ENCODE data around the gene FIG4. TPM values are rescaled to one million over a fixed set of nuclear protein-coding genes. Genes with fewer than 3 reads are reported as not detected.
"Not testable (repeated sequence)": the region's sequence is repeated elsewhere in the genome, so short reads cannot be mapped to it uniquely, and the experiment has no call there.

FIG4 gene
- polyA plus RNA-seq, 1 donor from 2014 or later, result 35.4 TPM

- Histone ChIP-seq H3K27me3 (ENCODE audit: insufficient read depth, low read depth, low read length) (no peaks in the 10 kb centered on the region), H2AFZ (ENCODE audit: low read depth, low read length) (no peak overlapping the region), H3K36me3 (ENCODE audit: insufficient read depth, low read length) (no peaks in the 10 kb centered on the region), H3K27ac (ENCODE audit: low read length) (no peak overlapping the region), H3F3A (ENCODE audit: insufficient read depth, low read length, poor library complexity, severe bottlenecking) (no peaks in the 10 kb centered on the region), H3K4me2 (ENCODE audit: low read length) (no peak overlapping the region), H3K9ac (ENCODE audit: low read length) (no peak overlapping the region), H3K9me3 (ENCODE audit: low read length) (no peaks in the 10 kb centered on the region), H3K9me2 (ENCODE audit: insufficient read depth, low read length) (no peaks in the 10 kb centered on the region), H3K79me2 (replicated peaks; ENCODE audit: insufficient read depth, low read length) (no peaks in the 10 kb centered on the region), H3K4me3 (ENCODE audit: low read length) (no peak overlapping the region), H4K20me1 (ENCODE audit: insufficient read depth) (no peaks in the 10 kb centered on the region)
- TF ChIP-seq, protein P1, sequence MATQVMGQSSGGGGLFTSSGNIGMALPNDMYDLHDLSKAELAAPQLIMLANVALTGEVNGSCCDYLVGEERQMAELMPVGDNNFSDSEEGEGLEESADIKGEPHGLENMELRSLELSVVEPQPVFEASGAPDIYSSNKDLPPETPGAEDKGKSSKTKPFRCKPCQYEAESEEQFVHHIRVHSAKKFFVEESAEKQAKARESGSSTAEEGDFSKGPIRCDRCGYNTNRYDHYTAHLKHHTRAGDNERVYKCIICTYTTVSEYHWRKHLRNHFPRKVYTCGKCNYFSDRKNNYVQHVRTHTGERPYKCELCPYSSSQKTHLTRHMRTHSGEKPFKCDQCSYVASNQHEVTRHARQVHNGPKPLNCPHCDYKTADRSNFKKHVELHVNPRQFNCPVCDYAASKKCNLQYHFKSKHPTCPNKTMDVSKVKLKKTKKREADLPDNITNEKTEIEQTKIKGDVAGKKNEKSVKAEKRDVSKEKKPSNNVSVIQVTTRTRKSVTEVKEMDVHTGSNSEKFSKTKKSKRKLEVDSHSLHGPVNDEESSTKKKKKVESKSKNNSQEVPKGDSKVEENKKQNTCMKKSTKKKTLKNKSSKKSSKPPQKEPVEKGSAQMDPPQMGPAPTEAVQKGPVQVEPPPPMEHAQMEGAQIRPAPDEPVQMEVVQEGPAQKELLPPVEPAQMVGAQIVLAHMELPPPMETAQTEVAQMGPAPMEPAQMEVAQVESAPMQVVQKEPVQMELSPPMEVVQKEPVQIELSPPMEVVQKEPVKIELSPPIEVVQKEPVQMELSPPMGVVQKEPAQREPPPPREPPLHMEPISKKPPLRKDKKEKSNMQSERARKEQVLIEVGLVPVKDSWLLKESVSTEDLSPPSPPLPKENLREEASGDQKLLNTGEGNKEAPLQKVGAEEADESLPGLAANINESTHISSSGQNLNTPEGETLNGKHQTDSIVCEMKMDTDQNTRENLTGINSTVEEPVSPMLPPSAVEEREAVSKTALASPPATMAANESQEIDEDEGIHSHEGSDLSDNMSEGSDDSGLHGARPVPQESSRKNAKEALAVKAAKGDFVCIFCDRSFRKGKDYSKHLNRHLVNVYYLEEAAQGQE (IDR thresholded peaks at IDR 0.05; ENCODE audit: borderline replicate concordance), result no peak
- no peak for TF ChIP-seq RAD21 (conservative IDR thresholded peaks at IDR 0.05)
- no peak for TF ChIP-seq CTCF (IDR thresholded peaks at IDR 0.05; ENCODE audit: poor library complexity, severe bottlenecking)
- TF ChIP-seq TAF1 (IDR thresholded peaks at IDR 0.05; ENCODE audit: low read depth), result no peak
- TF ChIP-seq SMC3 (conservative IDR thresholded peaks at IDR 0.05; ENCODE audit: poor library complexity), result no peak
- TF ChIP-seq MXI1 (conservative IDR thresholded peaks at IDR 0.05; ENCODE audit: poor library complexity, severe bottlenecking), result no peak
- TF ChIP-seq EZH2 (IDR thresholded peaks at IDR 0.05; ENCODE audit: borderline replicate concordance, insufficient read depth, low read length, poor library complexity, severe bottlenecking), result no peak
- TF ChIP-seq EP300 (conservative IDR thresholded peaks at IDR 0.05; ENCODE audit: poor library complexity, severe bottlenecking), result no peak
- no peak for TF ChIP-seq POLR2AphosphoS5 (IDR thresholded peaks at IDR 0.05)
Observed at GRCh38 chr6:109867970-109868358, 176.9 kb downstream of the FIG4 start.

DNA sequence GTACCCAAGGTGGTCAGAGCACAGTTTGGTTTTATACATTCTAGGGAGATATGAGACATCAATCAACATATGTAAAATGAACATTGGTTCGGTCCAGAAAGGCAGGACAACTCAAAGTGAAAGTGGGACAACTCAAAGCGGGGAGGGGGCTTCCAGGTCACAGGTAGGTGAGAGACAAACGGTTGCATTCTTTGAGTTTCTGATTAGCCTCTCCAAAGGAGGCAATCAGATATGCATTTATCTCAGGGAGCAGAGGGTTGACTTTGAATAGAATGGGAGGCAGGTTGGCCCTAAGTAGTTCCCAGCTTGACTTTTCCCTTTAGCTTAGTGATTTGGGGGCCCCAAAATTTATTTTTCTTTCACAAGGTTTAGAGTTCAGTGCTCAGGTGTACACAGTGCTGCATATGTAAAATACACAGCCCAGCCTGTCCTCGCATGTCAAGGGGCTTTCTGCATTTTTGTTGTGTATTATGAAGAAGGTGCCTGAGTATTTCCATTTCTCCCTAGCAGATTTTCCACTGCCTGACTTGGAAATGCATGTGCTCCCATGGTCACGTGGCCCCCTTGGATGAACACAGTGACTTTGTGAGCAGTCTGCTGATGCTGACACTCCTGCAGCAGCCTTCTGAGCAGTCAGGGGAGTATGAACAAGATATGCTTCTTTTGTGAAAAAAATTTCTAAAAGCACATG, 178.4 kb downstream of the FIG4 start:
- H3K27ac ChIP-seq (ENCODE audit: low read length); H2AFZ ChIP-seq (ENCODE audit: low read depth, low read length); H3K36me3 ChIP-seq (ENCODE audit: insufficient read depth, low read length); H3K9me2 ChIP-seq (ENCODE audit: insufficient read depth, low read length); H3K79me2 ChIP-seq (replicated peaks; ENCODE audit: insufficient read depth, low read length); H3F3A ChIP-seq (ENCODE audit: insufficient read depth, low read length, poor library complexity, severe bottlenecking); H3K4me2 ChIP-seq (ENCODE audit: low read length); H3K27me3 ChIP-seq (ENCODE audit: insufficient read depth, low read depth, low read length); H4K20me1 ChIP-seq (ENCODE audit: insufficient read depth); H3K4me3 ChIP-seq (ENCODE audit: low read length); H3K9me3 ChIP-seq (ENCODE audit: low read length); H3K9ac ChIP-seq (ENCODE audit: low read length): not testable (repeated sequence)

- no peaks in the 10 kb centered on the region for H3K27me3 ChIP-seq (ENCODE audit: insufficient read depth, low read depth, low read length)
- H3K4me2 ChIP-seq (ENCODE audit: low read length), result no peak overlapping the region
- no peak overlapping the region for H3K9ac ChIP-seq (ENCODE audit: low read length)
- TF ChIP-seq RAD21 (conservative IDR thresholded peaks at IDR 0.05) (no peak), SMC3 (conservative IDR thresholded peaks at IDR 0.05; ENCODE audit: poor library complexity) (no peak), MXI1 (conservative IDR thresholded peaks at IDR 0.05; ENCODE audit: poor library complexity, severe bottlenecking) (no peak), TAF1 (IDR thresholded peaks at IDR 0.05; ENCODE audit: low read depth) (no peak), CTCF (IDR thresholded peaks at IDR 0.05; ENCODE audit: poor library complexity, severe bottlenecking) (no peak), EZH2 (IDR thresholded peaks at IDR 0.05; ENCODE audit: borderline replicate concordance, insufficient read depth, low read length, poor library complexity, severe bottlenecking) (no peak), POLR2AphosphoS5 (IDR thresholded peaks at IDR 0.05) (no peak), EP300 (conservative IDR thresholded peaks at IDR 0.05; ENCODE audit: poor library complexity, severe bottlenecking) (no peak)
- TF ChIP-seq, protein P1 (IDR thresholded peaks at IDR 0.05; ENCODE audit: borderline replicate concordance), result no peak
- no peak overlapping the region for H2AFZ ChIP-seq (ENCODE audit: low read depth, low read length)
- H3K27ac ChIP-seq (ENCODE audit: low read length), result no peak overlapping the region
- no peaks in the 10 kb centered on the region for H4K20me1 ChIP-seq (ENCODE audit: insufficient read depth)
- no peak overlapping the region for H3K4me3 ChIP-seq (ENCODE audit: low read length)
- H3K9me2 ChIP-seq (ENCODE audit: insufficient read depth, low read length), result no peaks in the 10 kb centered on the region
- H3K79me2 ChIP-seq (replicated peaks; ENCODE audit: insufficient read depth, low read length), result no peaks in the 10 kb centered on the region
- H3K36me3 ChIP-seq (ENCODE audit: insufficient read depth, low read length), result no peaks in the 10 kb centered on the region
- no peaks in the 10 kb centered on the region for H3K9me3 ChIP-seq (ENCODE audit: low read length)
- H3F3A ChIP-seq (ENCODE audit: insufficient read depth, low read length, poor library complexity, severe bottlenecking), result no peaks in the 10 kb centered on the region
Observed at GRCh38 chr6:109870089-109870410, 179.0 kb downstream of the FIG4 start.
